ENCODE measurements around the gene SLC10A1. TPM values are rescaled to one million over a fixed set of nuclear protein-coding genes. Genes with fewer than 3 reads are reported as not detected.

SLC10A1 gene
- not detected for total RNA-seq

DNA sequence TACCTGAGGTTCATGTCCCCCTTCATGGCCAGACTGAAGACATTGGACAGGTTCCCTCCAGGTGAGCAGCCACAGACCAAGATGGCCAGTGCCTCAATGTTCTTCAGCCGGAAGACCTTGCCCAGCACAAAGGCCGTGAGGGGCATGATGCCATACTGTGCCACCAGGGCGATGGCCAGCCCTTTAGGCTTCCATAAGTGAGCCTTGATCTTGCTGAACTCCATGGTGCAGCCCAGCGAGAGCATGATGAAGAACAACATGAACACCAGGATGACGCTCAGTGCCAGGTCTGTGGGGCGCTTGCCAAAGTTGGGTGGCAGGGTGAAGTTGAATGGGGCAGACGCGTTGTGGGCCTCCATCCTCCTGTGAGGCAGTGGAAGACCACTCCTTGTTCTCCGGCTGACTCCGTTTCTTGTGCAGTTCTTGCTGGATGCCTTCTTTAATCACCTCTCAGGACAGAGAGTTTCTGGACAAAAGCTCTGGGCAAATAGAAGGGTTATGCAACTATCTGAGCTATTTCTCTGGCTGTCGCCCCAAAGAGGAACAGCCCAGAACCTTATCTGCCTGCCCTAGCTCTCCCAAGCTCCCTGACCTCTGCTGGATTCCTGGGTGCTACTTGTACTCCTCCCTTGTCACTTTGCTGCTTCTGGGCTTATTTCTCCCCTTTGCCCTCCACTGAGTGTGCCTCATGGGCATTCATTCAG lies at the start of gene SLC10A1:
Gene SLC10A1, minus strand, starts transcription at position 445 of the 704 bp plus-strand sequence. Its CDS starts 86 bp downstream, at position 359.
- ATAC-seq (ENCODE audit: low FRiP score) (peak; percentile 47), DNase-seq (ENCODE audit: low spot score) (no peak)
- TF ChIP-seq CTCF (IDR thresholded peaks at IDR 0.05) = no peak

- TF ChIP-seq CTCF (IDR thresholded peaks at IDR 0.05) = no peak
- DNase-seq (ENCODE audit: low spot score) = no peak
- no peak for ATAC-seq (ENCODE audit: low FRiP score)
These were observed 48.7 kb upstream of the SLC10A1 start for GRCh38 chr14:69845787-69846186.

DNA sequence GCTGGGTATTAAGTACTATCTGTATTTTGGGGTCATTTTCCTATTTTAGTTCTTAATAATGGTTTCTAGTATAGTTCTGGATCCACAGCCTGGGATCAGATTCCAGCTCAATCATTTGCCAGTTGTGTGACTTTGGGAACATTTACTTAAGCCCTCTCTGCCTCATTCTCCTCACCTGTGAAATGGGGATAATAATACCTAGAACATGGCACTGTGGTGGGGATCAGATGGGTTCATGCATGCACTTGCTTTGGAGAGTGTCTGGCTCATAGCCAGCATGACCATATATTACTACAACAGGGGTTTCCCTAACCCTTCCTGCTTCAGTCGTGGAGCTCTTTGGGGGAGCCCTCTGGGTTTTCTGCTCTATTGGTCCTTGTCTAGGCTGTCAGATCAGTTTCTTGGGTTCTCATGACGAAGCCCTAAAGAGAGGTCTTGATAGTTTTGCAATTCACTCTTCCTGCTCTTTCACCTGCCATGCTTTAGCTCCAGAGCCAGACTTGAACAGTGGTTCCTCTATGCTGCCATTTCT lies 48.1 kb upstream of the SLC10A1 start:
- DNase-seq (ENCODE audit: low spot score) = no peak
- no peak for TF ChIP-seq CTCF (IDR thresholded peaks at IDR 0.05)
- no peak for ATAC-seq (ENCODE audit: low FRiP score)

- TF ChIP-seq CTCF (IDR thresholded peaks at IDR 0.05) = no peak
- ATAC-seq (ENCODE audit: low FRiP score) (no peak), DNase-seq (ENCODE audit: low spot score) (no peak)
These were observed 47.1 kb upstream of the SLC10A1 start for GRCh38 chr14:69844171-69844570.

- DNase-seq (ENCODE audit: low spot score) (no peak), ATAC-seq (ENCODE audit: low FRiP score) (no peak)
- TF ChIP-seq CTCF (IDR thresholded peaks at IDR 0.05) = no peak
These were observed 45.8 kb upstream of the SLC10A1 start for GRCh38 chr14:69842686-69843420.

DNA sequence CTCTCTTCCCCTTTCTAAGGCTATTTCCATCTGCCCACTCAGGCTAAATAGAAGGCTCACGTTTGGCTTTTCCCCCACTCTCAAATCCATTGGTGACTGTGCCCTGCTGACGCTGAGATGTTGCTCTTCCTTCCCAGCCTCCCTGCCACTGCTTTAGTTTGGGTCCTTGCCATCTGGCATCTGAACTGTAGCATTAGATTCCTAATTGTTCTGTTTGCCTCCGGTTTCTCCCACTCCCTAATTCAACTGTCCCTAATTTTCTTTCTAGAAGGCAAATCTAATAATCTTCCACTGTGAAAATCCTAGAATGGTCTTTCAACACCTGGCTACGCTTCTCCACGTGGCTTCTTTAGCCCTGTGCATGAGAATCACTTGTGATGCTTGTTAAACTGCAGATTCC lies 44.6 kb upstream of the SLC10A1 start:
- TF ChIP-seq CTCF (IDR thresholded peaks at IDR 0.05) = no peak
- DNase-seq (ENCODE audit: low spot score) = no peak
- no peak for ATAC-seq (ENCODE audit: low FRiP score)

Data from omental fat pad (tissue), 4 donors.